GM19467 (cell line): ENCODE results near the gene SLF2.
"Not testable (repeated sequence)": the region's sequence is repeated elsewhere in the genome, so short reads cannot be mapped to it uniquely, and the experiment has no call there.

Experiments
- ATAC-seq: cut with Tn5 transposase; IDR thresholded peaks from one replicate; pipeline ENCODE4 v1.9.1; 2021; ENCODE audit warnings: mild to moderate bottlenecking, moderate library complexity; ENCODE audit not compliant: unreplicated experiment

SLF2 gene

DNA sequence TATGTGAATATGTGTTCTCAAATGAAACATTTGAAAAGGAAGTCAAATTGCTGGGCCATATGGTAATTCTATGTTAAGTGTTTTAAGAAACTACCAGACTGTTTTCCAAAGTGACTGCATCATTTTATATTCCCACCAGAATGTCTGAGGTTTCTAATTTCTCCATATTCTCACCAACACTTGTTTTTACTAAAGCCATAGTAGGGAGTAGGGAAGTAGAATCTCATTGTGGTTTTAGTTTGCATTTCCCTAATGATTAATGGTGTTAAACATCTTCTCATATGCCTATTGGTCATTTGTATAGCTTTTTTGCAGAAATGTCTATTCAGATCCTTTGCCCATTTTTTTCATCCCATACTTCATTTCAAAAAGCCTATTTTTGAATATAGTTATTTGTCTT is 47.5 kb downstream of the SLF2 start:
- no peak for ATAC-seq

- no peak for ATAC-seq
Observed at GRCh38 chr10:100962351-100963080, 49.8 kb downstream of the SLF2 start.

DNA sequence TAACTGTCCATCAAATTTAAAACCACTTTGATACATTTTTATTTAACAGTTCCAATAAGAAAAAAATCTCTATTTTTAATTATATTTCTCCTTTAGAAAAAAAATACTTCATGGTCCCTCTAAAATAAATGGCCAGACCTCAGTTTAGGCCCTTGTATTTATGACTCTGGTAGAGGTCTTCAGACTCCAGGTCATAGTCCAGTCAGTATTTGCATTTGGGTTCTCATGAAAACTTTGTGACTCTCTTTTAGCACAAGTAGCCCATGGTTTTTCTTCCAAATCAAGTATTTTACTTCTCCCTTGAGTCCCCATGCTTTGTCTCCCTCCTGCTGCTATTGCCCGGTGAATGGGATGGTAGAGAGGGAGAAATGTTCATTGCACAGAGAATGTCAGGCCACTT is 51.1 kb downstream of the SLF2 start:
- ATAC-seq, result no peak

GRCh38 chr10:100965820-100966219 is 53.1 kb downstream of the SLF2 start:
- ATAC-seq, result no peak

DNA sequence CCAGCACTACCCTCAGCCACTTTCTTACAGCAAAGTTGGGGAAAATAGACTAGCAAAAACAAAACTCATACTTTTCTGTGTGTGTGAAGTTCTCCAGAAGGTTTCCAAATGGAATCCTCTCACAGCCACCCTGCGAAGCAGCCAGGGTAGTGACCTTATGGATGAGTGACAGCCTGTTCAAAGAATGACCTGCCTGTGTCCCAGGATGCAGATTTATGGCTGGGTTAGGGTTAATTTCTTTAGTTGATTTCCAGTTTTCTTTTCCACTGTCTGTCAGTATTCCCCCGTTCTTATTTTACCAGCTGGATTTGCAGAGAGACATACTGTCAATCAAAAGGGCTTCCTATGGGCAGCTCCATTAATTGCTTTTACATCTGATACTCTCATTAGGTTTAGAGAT is 54.1 kb downstream of the SLF2 start:
- no peak for ATAC-seq

DNA sequence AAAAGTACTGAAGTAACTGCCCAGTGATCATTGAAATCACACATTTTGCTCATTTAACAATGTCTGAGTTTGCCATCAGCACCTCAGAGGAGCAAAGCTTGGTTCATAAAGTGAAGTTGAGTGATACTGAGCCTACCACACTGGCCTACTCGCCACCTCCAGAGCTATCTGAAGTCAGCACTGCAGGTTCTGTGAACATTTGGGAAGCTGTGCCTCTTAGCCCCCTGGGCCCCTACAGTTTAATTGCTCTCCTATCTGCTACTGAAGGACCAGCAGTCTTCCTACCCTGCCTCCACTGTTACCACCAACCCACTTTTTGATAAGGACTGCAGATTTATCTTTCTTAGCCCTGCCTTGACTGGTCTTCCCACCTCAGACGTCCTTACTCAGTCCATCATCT is 54.6 kb downstream of the SLF2 start:
- no peak for ATAC-seq

- no peak for ATAC-seq
Observed at GRCh38 chr10:100968062-100968736, 55.4 kb downstream of the SLF2 start.

GRCh38 chr10:100968863-100969186 is 56.1 kb downstream of the SLF2 start:
- ATAC-seq, result no peak

- ATAC-seq, result no peak
Observed at GRCh38 chr10:100969187-100970075, 56.7 kb downstream of the SLF2 start, which contains the start of gene SEMA4G. Gene SEMA4G, plus strand, starts transcription at chr10:100969504. Its CDS starts 3,409 bp downstream, at chr10:100972913.

GRCh38 chr10:100970076-100970913 is 57.5 kb downstream of the SLF2 start:
- no peak for ATAC-seq

DNA sequence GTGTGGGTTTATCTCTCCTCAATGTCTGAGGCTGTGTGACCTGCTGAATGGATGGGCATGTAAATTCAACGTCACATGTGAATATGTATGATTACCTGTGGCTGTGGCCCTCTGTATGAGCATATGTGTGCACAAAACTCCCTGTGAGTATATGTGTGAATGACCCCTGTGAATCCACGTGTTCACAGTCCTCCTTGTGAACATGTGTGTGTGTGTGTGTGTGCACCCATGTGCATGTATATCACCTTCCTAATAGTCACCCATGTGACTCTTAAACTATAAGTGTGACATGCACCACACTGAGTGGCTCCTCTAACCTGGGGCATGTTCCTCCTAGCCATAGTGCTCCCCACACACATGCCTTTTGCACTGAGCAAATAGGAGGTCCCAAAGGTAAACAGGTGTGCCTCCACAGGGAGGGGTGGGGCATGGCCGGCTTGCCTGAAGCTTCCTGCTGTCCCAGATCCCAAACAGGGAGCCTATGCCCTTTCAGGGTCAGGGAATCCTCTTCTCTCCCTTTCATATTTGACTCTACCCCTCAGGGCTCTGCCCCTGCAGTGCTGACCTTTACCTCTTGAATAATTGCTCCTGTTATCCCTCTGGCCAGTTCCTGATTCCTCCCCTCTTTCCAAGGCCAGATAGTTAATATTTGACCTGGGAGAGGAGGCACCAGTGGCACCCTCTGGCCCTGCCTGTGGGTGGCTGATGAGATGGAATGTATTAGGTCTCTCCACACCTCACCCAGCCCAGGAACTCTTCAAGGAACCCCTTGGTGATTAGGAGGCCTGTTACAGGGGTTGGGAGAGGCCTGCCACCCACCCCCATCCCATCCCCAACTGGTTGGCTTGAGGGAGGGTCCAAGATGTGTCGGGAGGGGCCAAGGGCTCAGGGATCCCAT is 58.4 kb downstream of the SLF2 start:
- ATAC-seq, result no peak

- no peak for ATAC-seq
Observed at GRCh38 chr10:100972115-100972903, 59.5 kb downstream of the SLF2 start.

GRCh38 chr10:100972904-100973535 is 60.3 kb downstream of the SLF2 start:
- no peak for ATAC-seq

GRCh38 chr10:100975397-100975796 is 62.6 kb downstream of the SLF2 start:
- not testable (repeated sequence) for ATAC-seq

- no peak for ATAC-seq
Observed at GRCh38 chr10:100976906-100977305, 64.1 kb downstream of the SLF2 start.

GRCh38 chr10:100977436-100977835 is 64.7 kb downstream of the SLF2 start:
- ATAC-seq, result no peak

GRCh38 chr10:100978121-100978900 is 65.5 kb downstream of the SLF2 start:
- no peak for ATAC-seq

DNA sequence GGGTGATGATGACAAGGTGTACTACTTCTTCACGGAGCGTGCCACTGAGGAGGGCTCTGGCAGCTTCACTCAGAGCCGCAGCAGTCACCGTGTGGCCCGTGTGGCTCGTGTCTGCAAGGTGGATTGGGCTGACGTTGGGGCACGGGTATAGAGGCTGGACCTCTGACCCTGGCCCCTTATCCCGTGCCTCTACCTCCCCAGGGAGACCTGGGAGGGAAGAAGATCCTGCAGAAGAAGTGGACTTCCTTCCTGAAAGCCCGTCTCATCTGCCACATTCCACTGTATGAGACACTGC is 66.1 kb downstream of the SLF2 start:
- ATAC-seq, result no peak
